ENCODE results near the gene CANT1. TPM values are rescaled to one million over a fixed set of nuclear protein-coding genes. Genes with fewer than 3 reads are reported as not detected.

Gene CANT1
- total RNA-seq, 1 experiment from 2014 or later: 95.7 TPM

- H3K27ac Mint-ChIP-seq (ENCODE audit: unreplicated experiment): no peak overlapping the region
- intact Hi-C loops (cut with micrococcal nuclease; ENCODE audit: unreplicated experiment): no loop called here
- no peak for TF ChIP-seq CTCF (IDR thresholded peaks at IDR 0.05; ENCODE audit: unreplicated experiment)
- H3K4me1 Mint-ChIP-seq (ENCODE audit: low read depth, unreplicated experiment): peaks cover 19% of the 10 kb centered on the region
- H3K9me3 Mint-ChIP-seq (ENCODE audit: low read depth, unreplicated experiment): no peaks in the 10 kb centered on the region
- H3K36me3 Mint-ChIP-seq (ENCODE audit: insufficient read depth, unreplicated experiment): no peaks in the 10 kb centered on the region
- CTCF ChIA-PET: no interaction called here
- DNase-seq: no peak
- H3K27me3 Mint-ChIP-seq (ENCODE audit: unreplicated experiment): no peaks in the 10 kb centered on the region
- BruUV-seq (replicated peaks): no TSS peak
- no peak overlapping the region for H3K4me3 Mint-ChIP-seq (ENCODE audit: low read depth, unreplicated experiment)
These were observed 64.6 kb downstream of the CANT1 start for GRCh38 chr17:78944956-78945355.

GRCh38 chr17:78944026-78944425 is 65.5 kb downstream of the CANT1 start:
- Mint-ChIP-seq H3K27ac (ENCODE audit: unreplicated experiment) (no peak overlapping the region), H3K9me3 (ENCODE audit: low read depth, unreplicated experiment) (no peaks in the 10 kb centered on the region), H3K36me3 (ENCODE audit: insufficient read depth, unreplicated experiment) (no peaks in the 10 kb centered on the region), H3K4me1 (ENCODE audit: low read depth, unreplicated experiment) (peaks cover 19% of the 10 kb centered on the region), H3K27me3 (ENCODE audit: unreplicated experiment) (no peaks in the 10 kb centered on the region), H3K4me3 (ENCODE audit: low read depth, unreplicated experiment) (no peak overlapping the region)
- BruUV-seq (replicated peaks): no TSS peak
- CTCF ChIA-PET: no interaction called here
- DNase-seq: no peak
- no peak for TF ChIP-seq CTCF (IDR thresholded peaks at IDR 0.05; ENCODE audit: unreplicated experiment)
- intact Hi-C loops (cut with micrococcal nuclease; ENCODE audit: unreplicated experiment): no loop called here

Other genes starting within 250 kb of the CANT1 start
- gene CYTH1, start 227.5 kb downstream of the CANT1 start, total RNA-seq (2022): 30.3 and 40.5 TPM in 2 replicates
- 79.5 and 84.3 TPM in 2 replicates for gene USP36, start 168.9 kb downstream of the CANT1 start, total RNA-seq (2022)
- gene CEP295NL, start 106.6 kb downstream of the CANT1 start, total RNA-seq (2022): 4.6 and 6.0 TPM in 2 replicates
- 246 and 262 TPM in 2 replicates for gene TIMP2, start 84.4 kb downstream of the CANT1 start, total RNA-seq (2022)
- gene LGALS3BP, start 29.8 kb downstream of the CANT1 start, total RNA-seq (2022): 747 and 1,100 TPM in 2 replicates
- gene C1QTNF1, start 14.4 kb upstream of the CANT1 start, total RNA-seq (2022): 3.1 and 3.3 TPM in 2 replicates
- gene ENGASE, start 65.1 kb upstream of the CANT1 start, total RNA-seq (2022): 57.1 and 58.0 TPM in 2 replicates

Data from Calu3 (cell line).